Measurements from ENCODE around the gene AGMO. TPM values are rescaled to one million over a fixed set of nuclear protein-coding genes. Genes with fewer than 3 reads are reported as not detected.
"Not testable (repeated sequence)": the region's sequence is repeated elsewhere in the genome, so short reads cannot be mapped to it uniquely, and the experiment has no call there.

AGMO gene
- total and polyA plus RNA-seq, 2 donors (not counting 1 experiment from before 2014, with no cell fraction given), result 0.06 TPM; not detected in 1

DNA sequence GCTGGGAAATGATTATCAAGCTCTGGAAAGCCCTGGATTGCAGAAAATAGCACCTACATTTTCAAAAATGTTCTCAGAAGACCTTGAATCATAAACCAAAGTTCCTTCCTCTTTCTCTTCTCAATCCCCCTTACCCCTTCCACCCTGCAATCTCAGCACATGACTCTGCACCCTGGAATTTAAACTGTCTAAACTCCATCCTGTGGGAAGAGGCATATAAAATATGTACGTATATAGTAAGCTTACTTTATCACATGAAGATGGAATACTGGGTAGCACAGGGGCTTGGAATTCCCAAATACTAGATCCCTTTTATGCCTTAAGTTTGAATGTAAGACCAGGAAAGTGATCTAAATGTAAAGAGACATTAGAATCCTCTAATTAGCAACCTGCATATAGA lies 7.7 kb downstream of the AGMO start:
- H3K79me2 ChIP-seq (ENCODE audit: control insufficient read depth, insufficient read depth, low read length), result no peaks in the 10 kb centered on the region
- no peaks in the 10 kb centered on the region for H3K36me3 ChIP-seq (ENCODE audit: control insufficient read depth, insufficient read depth, low read length)
- no peaks in the 10 kb centered on the region for H3K9me3 ChIP-seq (ENCODE audit: control insufficient read depth, insufficient read depth, low read depth, low read length)
- no peaks in the 10 kb centered on the region for H3K4me1 ChIP-seq (ENCODE audit: control insufficient read depth, extremely low read depth, insufficient read depth, low read length)
- peak in 1 of 2 donors; percentile 38 for DNase-seq (ENCODE audit: low read depth in 2 of 2)
- peak overlapping the region; percentile 26 for H2AFZ ChIP-seq (ENCODE audit: low read length)
- no peak overlapping the region for H3K27ac ChIP-seq (ENCODE audit: insufficient read depth, low read length)
- no peak overlapping the region for H3K9ac ChIP-seq (ENCODE audit: insufficient read depth, low read length)
- no peaks in the 10 kb centered on the region for H3K27me3 ChIP-seq (ENCODE audit: control insufficient read depth, insufficient read depth, low read length)
- H3K4me3 ChIP-seq (replicated peaks in 1 of 4; ENCODE audit: control extremely low read depth in 1 of 4, insufficient read depth in 1 of 4, low read depth in 3 of 4, low read length in 4 of 4), result no peak overlapping the region
- no peaks in the 10 kb centered on the region for H4K20me1 ChIP-seq (ENCODE audit: control insufficient read depth, extremely low read depth, insufficient read depth, low read length)
- TF ChIP-seq, protein P1, sequence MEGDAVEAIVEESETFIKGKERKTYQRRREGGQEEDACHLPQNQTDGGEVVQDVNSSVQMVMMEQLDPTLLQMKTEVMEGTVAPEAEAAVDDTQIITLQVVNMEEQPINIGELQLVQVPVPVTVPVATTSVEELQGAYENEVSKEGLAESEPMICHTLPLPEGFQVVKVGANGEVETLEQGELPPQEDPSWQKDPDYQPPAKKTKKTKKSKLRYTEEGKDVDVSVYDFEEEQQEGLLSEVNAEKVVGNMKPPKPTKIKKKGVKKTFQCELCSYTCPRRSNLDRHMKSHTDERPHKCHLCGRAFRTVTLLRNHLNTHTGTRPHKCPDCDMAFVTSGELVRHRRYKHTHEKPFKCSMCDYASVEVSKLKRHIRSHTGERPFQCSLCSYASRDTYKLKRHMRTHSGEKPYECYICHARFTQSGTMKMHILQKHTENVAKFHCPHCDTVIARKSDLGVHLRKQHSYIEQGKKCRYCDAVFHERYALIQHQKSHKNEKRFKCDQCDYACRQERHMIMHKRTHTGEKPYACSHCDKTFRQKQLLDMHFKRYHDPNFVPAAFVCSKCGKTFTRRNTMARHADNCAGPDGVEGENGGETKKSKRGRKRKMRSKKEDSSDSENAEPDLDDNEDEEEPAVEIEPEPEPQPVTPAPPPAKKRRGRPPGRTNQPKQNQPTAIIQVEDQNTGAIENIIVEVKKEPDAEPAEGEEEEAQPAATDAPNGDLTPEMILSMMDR (conservative IDR thresholded peaks at IDR 0.05 in 1 of 2, IDR thresholded peaks at IDR 0.05 in 1 of 2; ENCODE audit: low read depth in 1 of 2, low read length in 2 of 2), result no peak
- TF ChIP-seq EZH2 (IDR thresholded peaks at IDR 0.05; ENCODE audit: low read length, missing control alignments), result no peak
- H3K4me2 ChIP-seq (ENCODE audit: extremely low read depth, insufficient read depth, low read length), result no peak overlapping the region

DNA sequence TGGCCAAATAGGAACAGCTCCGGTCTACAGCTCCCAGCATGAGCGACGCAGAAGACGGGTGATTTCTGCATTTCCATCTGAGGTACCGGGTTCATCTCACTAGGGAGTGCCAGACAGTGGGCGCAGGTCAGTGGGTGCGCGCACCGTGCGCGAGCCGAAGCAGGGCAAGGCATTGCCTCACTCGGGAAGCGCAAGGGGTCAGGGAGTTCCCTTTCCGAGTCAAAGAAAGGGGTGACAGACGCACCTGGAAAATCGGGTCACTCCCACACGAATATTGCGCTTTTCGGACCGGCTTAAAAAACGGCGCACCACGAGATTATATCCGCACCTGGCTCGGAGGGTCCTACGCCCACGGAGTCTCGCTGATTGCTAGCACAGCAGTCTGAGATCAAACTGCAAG lies 14.5 kb downstream of the AGMO start:
- not testable (repeated sequence) for H3K4me3 ChIP-seq (replicated peaks in 1 of 4; ENCODE audit: control extremely low read depth in 1 of 4, insufficient read depth in 1 of 4, low read depth in 3 of 4, low read length in 4 of 4); H3K9ac ChIP-seq (ENCODE audit: insufficient read depth, low read length); H3K79me2 ChIP-seq (ENCODE audit: control insufficient read depth, insufficient read depth, low read length); H3K9me3 ChIP-seq (ENCODE audit: control insufficient read depth, insufficient read depth, low read depth, low read length); H3K4me2 ChIP-seq (ENCODE audit: extremely low read depth, insufficient read depth, low read length); H3K4me1 ChIP-seq (ENCODE audit: control insufficient read depth, extremely low read depth, insufficient read depth, low read length); H2AFZ ChIP-seq (ENCODE audit: low read length); H3K27me3 ChIP-seq (ENCODE audit: control insufficient read depth, insufficient read depth, low read length); H4K20me1 ChIP-seq (ENCODE audit: control insufficient read depth, extremely low read depth, insufficient read depth, low read length); DNase-seq (ENCODE audit: low read depth in 2 of 2); H3K27ac ChIP-seq (ENCODE audit: insufficient read depth, low read length); H3K36me3 ChIP-seq (ENCODE audit: control insufficient read depth, insufficient read depth, low read length)

DNA sequence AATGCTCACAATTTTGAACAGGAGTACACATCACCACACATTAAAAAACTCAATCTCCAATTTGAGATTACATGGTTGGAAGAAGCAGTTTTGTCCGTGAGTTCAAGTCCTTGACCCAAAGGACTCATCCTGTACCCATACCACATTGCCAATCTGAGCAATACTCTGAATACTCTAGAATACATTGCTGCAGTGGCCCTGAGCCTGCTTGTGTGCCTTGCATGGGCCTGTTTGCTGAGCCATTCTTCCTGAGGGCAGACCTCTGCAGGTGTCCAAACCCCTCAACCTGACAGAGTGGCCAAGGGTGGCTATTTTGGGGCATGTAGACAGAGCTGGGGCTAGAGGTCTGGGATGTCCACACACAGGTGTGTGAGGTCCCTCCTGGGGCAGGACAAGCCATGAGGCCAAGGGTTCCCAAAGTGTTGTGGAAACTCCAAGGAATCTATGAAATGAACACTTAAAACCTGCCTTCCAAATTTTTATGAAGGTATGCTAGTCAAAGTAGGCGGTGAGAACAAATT lies 15.5 kb downstream of the AGMO start:
- Histone ChIP-seq H3K27ac (ENCODE audit: insufficient read depth, low read length) (no peak overlapping the region), H3K79me2 (ENCODE audit: control insufficient read depth, insufficient read depth, low read length) (no peaks in the 10 kb centered on the region), H3K9ac (ENCODE audit: insufficient read depth, low read length) (no peak overlapping the region), H3K9me3 (ENCODE audit: control insufficient read depth, insufficient read depth, low read depth, low read length) (no peaks in the 10 kb centered on the region), H4K20me1 (ENCODE audit: control insufficient read depth, extremely low read depth, insufficient read depth, low read length) (no peaks in the 10 kb centered on the region), H2AFZ (ENCODE audit: low read length) (no peak overlapping the region), H3K4me1 (ENCODE audit: control insufficient read depth, extremely low read depth, insufficient read depth, low read length) (no peaks in the 10 kb centered on the region), H3K4me2 (ENCODE audit: extremely low read depth, insufficient read depth, low read length) (no peak overlapping the region), H3K36me3 (ENCODE audit: control insufficient read depth, insufficient read depth, low read length) (no peaks in the 10 kb centered on the region), H3K27me3 (ENCODE audit: control insufficient read depth, insufficient read depth, low read length) (no peaks in the 10 kb centered on the region), H3K4me3 (replicated peaks in 1 of 4; ENCODE audit: control extremely low read depth in 1 of 4, insufficient read depth in 1 of 4, low read depth in 3 of 4, low read length in 4 of 4) (no peak overlapping the region)
- no peak for DNase-seq (ENCODE audit: low read depth in 2 of 2)
- no peak for TF ChIP-seq EZH2 (IDR thresholded peaks at IDR 0.05; ENCODE audit: low read length, missing control alignments)
- TF ChIP-seq, protein P1 (conservative IDR thresholded peaks at IDR 0.05 in 1 of 2, IDR thresholded peaks at IDR 0.05 in 1 of 2; ENCODE audit: low read depth in 1 of 2, low read length in 2 of 2), result no peak
